Stimulated activated naive CD8-positive, alpha-beta T cell treated with anti-CD3 and anti-CD28 coated beads, Interleukin-15, Interleukin-2, amounts not matched to agents 100 ng/mL and 50 ng/mL, for 24 hours (primary cell): ENCODE data around the gene B3GNT5.

Source experiments
- H3K27ac Mint-ChIP-seq: one replicate; pipeline ENCODE4 v1.8.0; 2021; ENCODE audit warnings: mild to moderate bottlenecking, mixed read lengths
- H3K27me3 Mint-ChIP-seq: one replicate; pipeline ENCODE4 v1.8.0; 2021; ENCODE audit warnings: mixed read lengths
- H3K36me3 Mint-ChIP-seq: one replicate; pipeline ENCODE4 v1.8.0; 2021; ENCODE audit warnings: low read depth, mixed read lengths
- H3K4me1 Mint-ChIP-seq: one replicate; pipeline ENCODE4 v1.8.0; 2021; ENCODE audit warnings: low read depth, mixed read lengths
- H3K4me3 Mint-ChIP-seq: one replicate; pipeline ENCODE4 v1.8.0; 2021; ENCODE audit warnings: mild to moderate bottlenecking, mixed read lengths
- H3K9me3 Mint-ChIP-seq: one replicate; pipeline ENCODE4 v1.8.0; 2021; ENCODE audit warnings: mixed read lengths

Gene B3GNT5

GRCh38 chr3:183266454-183266853, 13.4 kb downstream of the B3GNT5 start:
- peaks cover 9% of the 10 kb centered on the region for H3K4me1 Mint-ChIP-seq
- no peaks in the 10 kb centered on the region for H3K27me3 Mint-ChIP-seq
- no peak overlapping the region for H3K27ac Mint-ChIP-seq
- H3K36me3 Mint-ChIP-seq: peaks cover 46% of the 10 kb centered on the region
- peak overlapping the region; percentile 64 for H3K4me3 Mint-ChIP-seq
- H3K9me3 Mint-ChIP-seq: no peaks in the 10 kb centered on the region

- peaks cover 49% of the 10 kb centered on the region for H3K36me3 Mint-ChIP-seq
- peaks cover 9% of the 10 kb centered on the region for H3K4me1 Mint-ChIP-seq
- H3K9me3 Mint-ChIP-seq: no peaks in the 10 kb centered on the region
- H3K4me3 Mint-ChIP-seq: peak overlapping the region; percentile 64
- H3K27me3 Mint-ChIP-seq: no peaks in the 10 kb centered on the region
- H3K27ac Mint-ChIP-seq: no peak overlapping the region
These were observed 14.1 kb downstream of the B3GNT5 start for GRCh38 chr3:183267140-183267539.

GRCh38 chr3:183268366-183268765, 15.3 kb downstream of the B3GNT5 start:
- H3K4me1 Mint-ChIP-seq: peaks cover 9% of the 10 kb centered on the region
- H3K36me3 Mint-ChIP-seq: peaks cover 59% of the 10 kb centered on the region
- no peaks in the 10 kb centered on the region for H3K27me3 Mint-ChIP-seq
- H3K4me3 Mint-ChIP-seq: peak overlapping the region; percentile 4
- no peak overlapping the region for H3K27ac Mint-ChIP-seq
- H3K9me3 Mint-ChIP-seq: no peaks in the 10 kb centered on the region

- Mint-ChIP-seq H3K27ac (no peak overlapping the region), H3K4me3 (no peak overlapping the region), H3K36me3 (peaks cover 65% of the 10 kb centered on the region), H3K4me1 (peaks cover 13% of the 10 kb centered on the region), H3K9me3 (no peaks in the 10 kb centered on the region), H3K27me3 (no peaks in the 10 kb centered on the region)
These were observed 16.3 kb downstream of the B3GNT5 start for GRCh38 chr3:183269345-183269744.

- Mint-ChIP-seq H3K9me3 (no peaks in the 10 kb centered on the region), H3K4me3 (no peak overlapping the region)
These were observed 17.3 kb downstream of the B3GNT5 start for GRCh38 chr3:183270344-183270743.

GRCh38 chr3:183272142-183272541, 19.1 kb downstream of the B3GNT5 start:
- peaks cover 66% of the 10 kb centered on the region for H3K36me3 Mint-ChIP-seq

More at GRCh38 chr3:183270344-183270743, 17.3 kb downstream of the B3GNT5 start:
- Mint-ChIP-seq H3K4me1 (peaks cover 21% of the 10 kb centered on the region), H3K36me3 (peaks cover 73% of the 10 kb centered on the region), H3K27ac (no peak overlapping the region), H3K27me3 (no peaks in the 10 kb centered on the region)

GRCh38 chr3:183272791-183273190, 19.7 kb downstream of the B3GNT5 start:
- Mint-ChIP-seq H3K27ac (no peak overlapping the region), H3K27me3 (no peaks in the 10 kb centered on the region), H3K4me1 (peaks cover 26% of the 10 kb centered on the region), H3K36me3 (peaks cover 61% of the 10 kb centered on the region), H3K4me3 (no peak overlapping the region), H3K9me3 (no peaks in the 10 kb centered on the region)

More at GRCh38 chr3:183272142-183272541, 19.1 kb downstream of the B3GNT5 start:
- Mint-ChIP-seq H3K9me3 (no peaks in the 10 kb centered on the region), H3K27ac (no peak overlapping the region), H3K27me3 (no peaks in the 10 kb centered on the region), H3K4me1 (peaks cover 26% of the 10 kb centered on the region), H3K4me3 (no peak overlapping the region)

GRCh38 chr3:183274609-183275008, 21.6 kb downstream of the B3GNT5 start:
- Mint-ChIP-seq H3K27me3 (no peaks in the 10 kb centered on the region), H3K4me1 (peaks cover 31% of the 10 kb centered on the region), H3K9me3 (no peaks in the 10 kb centered on the region), H3K27ac (no peak overlapping the region), H3K36me3 (peaks cover 43% of the 10 kb centered on the region), H3K4me3 (no peak overlapping the region)

- Mint-ChIP-seq H3K36me3 (peaks cover 35% of the 10 kb centered on the region), H3K9me3 (no peaks in the 10 kb centered on the region), H3K27ac (no peak overlapping the region), H3K4me1 (peaks cover 27% of the 10 kb centered on the region), H3K27me3 (no peaks in the 10 kb centered on the region), H3K4me3 (no peak overlapping the region)
These were observed 22.4 kb downstream of the B3GNT5 start for GRCh38 chr3:183275418-183275817.

GRCh38 chr3:183275937-183276336, 22.9 kb downstream of the B3GNT5 start:
- Mint-ChIP-seq H3K27me3 (no peaks in the 10 kb centered on the region), H3K36me3 (peaks cover 31% of the 10 kb centered on the region), H3K4me3 (no peak overlapping the region), H3K4me1 (peaks cover 25% of the 10 kb centered on the region), H3K9me3 (no peaks in the 10 kb centered on the region), H3K27ac (no peak overlapping the region)

GRCh38 chr3:183277260-183277659, 24.2 kb downstream of the B3GNT5 start:
- H3K4me3 Mint-ChIP-seq: no peak overlapping the region

GRCh38 chr3:183278479-183279088, 25.5 kb downstream of the B3GNT5 start:
- no peak overlapping the region for H3K27ac Mint-ChIP-seq
- no peaks in the 10 kb centered on the region for H3K27me3 Mint-ChIP-seq
- no peak overlapping the region for H3K4me3 Mint-ChIP-seq
- peaks cover 21% of the 10 kb centered on the region for H3K4me1 Mint-ChIP-seq
- H3K9me3 Mint-ChIP-seq: no peaks in the 10 kb centered on the region
- peaks cover 12% of the 10 kb centered on the region for H3K36me3 Mint-ChIP-seq

More at GRCh38 chr3:183277260-183277659, 24.2 kb downstream of the B3GNT5 start:
- Mint-ChIP-seq H3K36me3 (peaks cover 23% of the 10 kb centered on the region), H3K9me3 (no peaks in the 10 kb centered on the region), H3K4me1 (peaks cover 21% of the 10 kb centered on the region), H3K27me3 (no peaks in the 10 kb centered on the region), H3K27ac (no peak overlapping the region)

GRCh38 chr3:183279371-183279770, 26.3 kb downstream of the B3GNT5 start:
- H3K4me3 Mint-ChIP-seq: no peak overlapping the region
- H3K27me3 Mint-ChIP-seq: no peaks in the 10 kb centered on the region
- peaks cover 7% of the 10 kb centered on the region for H3K36me3 Mint-ChIP-seq
- no peak overlapping the region for H3K27ac Mint-ChIP-seq
- peaks cover 24% of the 10 kb centered on the region for H3K4me1 Mint-ChIP-seq
- no peaks in the 10 kb centered on the region for H3K9me3 Mint-ChIP-seq

- H3K36me3 Mint-ChIP-seq: no peaks in the 10 kb centered on the region
- H3K4me1 Mint-ChIP-seq: peaks cover 30% of the 10 kb centered on the region
- H3K27me3 Mint-ChIP-seq: no peaks in the 10 kb centered on the region
- H3K27ac Mint-ChIP-seq: no peak overlapping the region
- H3K9me3 Mint-ChIP-seq: no peaks in the 10 kb centered on the region
- no peak overlapping the region for H3K4me3 Mint-ChIP-seq
These were observed 28.2 kb downstream of the B3GNT5 start for GRCh38 chr3:183281126-183281797.

- Mint-ChIP-seq H3K4me3 (no peak overlapping the region), H3K36me3 (peaks cover 8% of the 10 kb centered on the region), H3K27me3 (no peaks in the 10 kb centered on the region), H3K4me1 (peaks cover 42% of the 10 kb centered on the region), H3K27ac (peak overlapping the region; percentile 97), H3K9me3 (peaks cover 5% of the 10 kb centered on the region)
These were observed 30.8 kb downstream of the B3GNT5 start for GRCh38 chr3:183283886-183284285.
